Measurements from ENCODE around the gene SIRT2.
"Not testable (repeated sequence)": the region's sequence is repeated elsewhere in the genome, so short reads cannot be mapped to it uniquely, and the experiment has no call there.

The SIRT2 gene

DNA sequence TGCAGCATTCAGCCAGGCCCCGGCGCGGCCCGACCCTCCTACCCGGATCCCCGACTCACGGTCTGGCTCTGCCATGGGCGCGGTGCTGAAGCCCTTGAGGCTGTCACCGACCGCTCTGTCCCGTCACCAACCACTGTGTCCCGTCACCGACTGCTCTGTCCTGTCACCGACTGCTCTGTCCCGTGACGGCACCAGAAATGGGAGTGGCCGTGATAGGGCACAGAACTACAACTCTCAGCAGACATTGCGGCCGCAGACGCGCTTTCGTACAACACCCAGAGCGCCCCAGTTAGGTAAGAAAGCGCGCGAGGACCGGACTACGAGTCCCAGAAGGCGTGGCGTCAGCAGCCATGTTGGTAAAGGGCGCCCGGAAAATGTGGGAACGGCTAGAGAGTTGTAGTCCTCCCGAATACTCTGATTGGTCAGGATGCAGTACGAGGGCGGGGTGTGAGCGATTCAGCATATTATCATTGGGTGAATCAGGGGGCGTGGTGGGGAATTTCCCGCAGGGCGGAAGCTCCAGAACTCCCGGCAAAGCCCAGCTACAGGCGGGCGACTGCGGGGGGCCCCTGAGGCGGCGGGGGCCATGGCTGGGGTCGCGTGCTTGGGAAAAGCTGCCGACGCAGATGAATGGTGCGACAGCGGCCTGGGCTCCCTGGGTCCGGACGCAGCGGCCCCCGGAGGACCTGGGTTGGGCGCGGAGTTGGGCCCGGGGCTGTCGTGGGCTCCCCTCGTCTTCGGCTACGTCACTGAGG is at the start of gene SIRT2, which contains the start of gene NFKBIB:
SIRT2 (minus strand) TSS at position 172 of the 755 bp plus-strand sequence; CDS start at position 75, 97 bp downstream.
NFKBIB (plus strand) TSS at position 523 of the 755 bp plus-strand sequence; CDS start at position 587, 64 bp downstream.
- in situ Hi-C loops (cut with MboI; ENCODE audit: low sequenced_read_pairs) = loop anchor here (25.0 kb wide), 1 partner anchor 487 kb away; the partner anchor contains the start of gene FAM98C

DNA sequence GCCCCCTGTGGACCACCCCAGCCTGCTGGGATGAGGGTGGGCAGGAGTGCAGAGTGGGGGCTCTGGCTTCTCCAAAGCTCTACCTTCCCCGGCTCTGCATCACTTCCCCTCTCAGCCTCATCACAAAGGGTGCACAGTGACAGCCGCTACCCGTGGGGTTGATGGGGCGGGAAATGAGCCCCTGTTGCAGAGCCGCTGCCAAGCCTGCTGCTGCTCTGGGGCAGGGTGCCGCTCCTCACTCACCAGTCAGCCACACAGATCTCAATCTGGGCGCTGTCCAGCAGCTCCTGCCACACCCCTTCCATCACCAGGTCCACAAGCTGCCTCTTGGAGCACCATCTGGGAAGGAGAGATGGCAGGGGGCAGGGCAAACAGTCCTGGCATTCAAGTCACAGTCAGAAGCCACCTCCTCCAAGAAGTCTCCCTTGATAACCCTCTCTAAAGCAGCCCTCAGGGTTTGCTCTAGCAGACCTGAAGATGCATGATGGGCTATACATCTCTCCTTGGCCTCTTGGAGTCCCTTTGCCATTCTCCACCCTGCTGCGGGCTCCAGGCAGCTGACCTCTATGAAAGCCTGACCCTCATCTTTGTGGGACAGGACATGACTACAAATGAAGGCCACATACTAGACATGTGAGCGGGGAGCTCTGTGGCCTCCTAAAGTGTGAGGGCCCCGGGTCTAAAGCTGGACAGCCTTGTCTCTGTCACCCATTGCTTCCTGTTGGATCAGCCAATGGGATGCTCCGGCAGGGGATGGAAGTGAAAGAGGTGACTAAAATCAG is 47.0 kb upstream of the SIRT2 start:
- in situ Hi-C loops (cut with MboI; ENCODE audit: low sequenced_read_pairs) = no loop called here

DNA sequence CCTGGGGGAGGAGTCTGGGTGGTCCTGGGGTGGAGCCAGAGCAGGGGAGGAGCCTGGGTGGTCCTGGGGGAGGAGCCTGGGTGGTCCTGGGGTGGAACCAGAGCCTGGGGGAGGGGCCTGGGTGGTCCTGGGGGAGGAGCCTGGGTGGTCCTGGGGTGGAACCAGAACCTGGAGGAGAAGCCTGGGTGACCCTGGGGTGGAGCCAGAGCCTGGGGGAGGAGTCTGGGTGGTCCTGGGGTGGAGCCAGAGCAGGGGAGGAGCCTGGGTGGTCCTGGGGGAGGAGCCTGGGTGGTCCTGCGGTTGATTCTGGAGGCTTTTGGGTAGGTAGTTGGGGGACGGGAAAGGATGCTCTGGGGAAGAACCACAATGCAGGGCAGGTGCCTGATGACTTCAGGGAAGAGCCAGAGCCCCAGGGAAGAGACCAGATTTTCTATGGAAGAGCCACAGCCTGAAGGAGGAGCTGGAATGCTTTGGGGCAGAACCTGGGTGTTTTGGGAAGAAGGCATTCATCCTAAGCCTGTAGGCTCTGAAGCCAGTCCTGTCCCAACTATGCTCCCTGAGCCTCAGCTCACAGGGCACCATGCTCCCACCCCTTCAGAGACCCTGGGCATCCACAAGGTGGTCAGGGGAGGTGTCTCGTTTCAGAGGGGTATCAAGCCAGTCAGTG is 46.3 kb upstream of the SIRT2 start:
- in situ Hi-C loops (cut with MboI; ENCODE audit: low sequenced_read_pairs) = no loop called here

DNA sequence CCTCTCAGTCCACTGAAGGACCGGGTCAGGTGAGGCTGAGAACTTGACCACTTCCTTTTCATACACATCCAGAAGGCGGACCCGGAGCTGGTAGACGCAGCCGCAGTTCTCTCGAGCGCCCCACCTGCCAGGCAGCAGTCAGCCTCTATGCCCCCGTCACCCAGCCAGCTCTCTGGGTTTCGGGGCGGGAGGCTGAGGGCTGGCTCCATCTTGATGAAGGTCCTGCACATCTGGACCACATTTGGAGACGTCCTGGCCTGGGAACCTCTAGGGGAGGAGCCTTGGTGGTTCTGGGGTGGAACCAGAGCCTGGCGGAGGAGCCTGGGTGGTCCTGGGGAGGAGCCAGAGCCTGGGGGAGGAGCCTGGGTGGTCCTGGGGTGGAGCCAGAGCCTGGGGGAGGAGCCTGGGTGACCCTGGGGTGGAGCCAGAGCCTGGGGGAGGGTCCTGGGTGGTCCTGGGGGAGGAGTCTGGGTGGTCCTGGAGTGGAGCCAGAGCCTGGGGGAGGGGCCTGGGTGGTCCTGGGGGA is 45.6 kb upstream of the SIRT2 start:
- in situ Hi-C loops (cut with MboI; ENCODE audit: low sequenced_read_pairs) = no loop called here

DNA sequence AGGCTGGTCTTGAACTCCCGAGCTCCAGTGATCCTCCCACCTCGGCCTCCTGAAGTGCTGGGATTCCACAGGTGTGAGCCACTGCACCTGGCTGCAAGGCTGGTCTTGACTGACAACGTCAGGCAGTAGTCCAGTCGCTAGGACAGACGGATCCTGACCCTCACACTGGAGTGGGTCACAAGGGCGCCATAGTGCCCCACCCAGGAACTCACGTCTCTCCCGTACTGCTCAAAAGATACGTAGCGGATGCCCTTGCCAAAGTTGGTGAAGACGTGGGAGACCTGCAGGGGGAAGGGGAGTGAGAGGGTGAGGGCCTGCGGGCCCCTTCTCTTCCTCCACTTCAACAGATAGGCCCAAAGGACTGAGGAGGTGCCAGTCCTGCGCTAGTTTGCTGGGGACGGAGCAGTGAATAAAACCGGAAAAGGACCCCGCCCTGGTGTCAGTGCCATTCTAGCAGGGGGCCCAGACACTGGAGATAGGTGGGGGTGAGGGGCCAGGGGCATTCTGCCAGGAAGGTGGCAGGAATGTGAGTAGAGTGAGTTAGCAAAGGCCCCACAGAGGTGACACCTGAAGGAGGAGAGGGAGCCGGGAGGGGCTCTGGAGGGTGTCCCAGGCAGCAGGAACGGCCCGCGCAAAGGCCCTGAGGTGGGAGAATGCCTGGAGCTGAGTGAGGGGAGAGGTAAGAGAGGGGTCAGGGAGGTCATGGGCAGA is 43.2 kb upstream of the SIRT2 start:
- in situ Hi-C loops (cut with MboI; ENCODE audit: low sequenced_read_pairs) = no loop called here

DNA sequence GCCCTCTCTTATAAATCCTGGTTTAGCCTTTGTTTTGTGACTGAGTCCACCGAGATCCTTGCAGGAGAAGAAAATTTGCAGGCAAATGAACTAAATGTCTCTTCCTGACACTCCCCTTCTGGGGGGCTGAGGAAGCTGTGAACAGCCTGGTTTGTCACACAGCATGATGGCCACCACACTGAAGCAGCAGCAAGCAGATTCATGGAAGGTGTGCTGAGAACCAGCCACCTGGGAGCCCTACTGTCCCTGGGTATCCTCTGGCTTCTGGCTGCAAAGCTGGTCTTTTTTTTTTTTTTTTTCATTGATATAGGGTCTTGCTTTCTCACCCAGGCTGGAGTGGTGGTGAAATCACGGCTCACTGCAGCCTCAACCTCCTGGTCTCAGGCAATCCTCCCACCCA is 42.6 kb upstream of the SIRT2 start:
- in situ Hi-C loops (cut with MboI; ENCODE audit: low sequenced_read_pairs) = no loop called here

DNA sequence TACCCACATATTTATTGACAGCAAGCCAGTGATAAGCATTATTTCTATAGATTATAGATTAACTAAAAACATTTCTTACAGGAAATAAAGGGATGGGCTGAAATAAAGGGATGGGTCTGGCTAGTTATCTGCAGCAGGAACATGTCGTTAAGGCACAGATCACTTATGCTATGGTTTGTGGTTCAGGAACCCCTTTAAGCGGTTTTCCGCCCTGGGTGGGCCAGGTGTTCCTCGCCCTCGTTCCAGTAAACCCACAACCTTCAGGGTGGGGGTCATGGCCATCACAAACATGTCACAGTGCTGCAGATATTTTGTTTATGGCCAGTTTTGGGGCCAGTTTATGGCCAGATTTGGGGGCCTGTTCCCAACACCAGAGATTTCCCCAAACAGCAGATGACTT is 42.0 kb upstream of the SIRT2 start:
- in situ Hi-C loops (cut with MboI; ENCODE audit: low sequenced_read_pairs) = not testable (repeated sequence)

DNA sequence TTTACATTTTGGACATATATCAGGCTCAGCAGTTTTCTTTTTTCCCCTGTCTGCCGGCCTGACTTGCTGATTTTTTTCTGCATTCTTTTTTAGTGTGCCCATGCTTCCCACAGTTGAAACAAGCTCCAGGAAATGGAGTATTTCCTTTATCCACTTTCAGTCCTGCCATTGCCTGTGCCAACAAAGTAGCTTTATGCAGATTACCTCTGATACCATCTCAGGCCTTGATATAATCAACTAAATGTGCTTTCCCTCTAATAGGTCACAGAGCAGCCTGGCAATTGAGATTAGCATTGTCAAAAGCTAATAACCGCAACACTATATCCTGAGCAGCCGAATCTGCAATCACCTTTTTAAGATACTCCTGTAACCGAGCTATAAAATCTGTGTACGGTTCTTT is 40.5 kb upstream of the SIRT2 start:
- in situ Hi-C loops (cut with MboI; ENCODE audit: low sequenced_read_pairs) = no loop called here

DNA sequence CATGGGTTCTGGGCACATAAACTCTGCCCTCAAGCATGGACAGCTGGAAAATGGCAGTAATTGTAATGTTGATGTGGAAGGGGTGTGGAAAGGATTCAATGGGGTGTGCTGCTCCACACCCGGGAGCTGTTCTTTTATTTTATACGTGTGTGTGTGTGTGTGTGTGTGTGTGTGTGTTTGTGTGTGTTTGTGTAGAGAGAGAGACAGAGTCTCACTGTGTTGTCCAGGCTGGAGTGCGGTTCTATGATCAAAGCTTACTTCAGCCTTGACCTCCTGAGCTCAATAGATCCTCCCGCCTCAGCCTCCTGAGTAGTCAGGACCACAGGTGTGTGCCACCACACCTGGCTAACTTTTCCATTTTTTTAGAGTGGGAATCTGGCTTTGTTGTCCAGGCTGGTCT is 34.1 kb upstream of the SIRT2 start:
- in situ Hi-C loops (cut with MboI; ENCODE audit: low sequenced_read_pairs) = no loop called here

DNA sequence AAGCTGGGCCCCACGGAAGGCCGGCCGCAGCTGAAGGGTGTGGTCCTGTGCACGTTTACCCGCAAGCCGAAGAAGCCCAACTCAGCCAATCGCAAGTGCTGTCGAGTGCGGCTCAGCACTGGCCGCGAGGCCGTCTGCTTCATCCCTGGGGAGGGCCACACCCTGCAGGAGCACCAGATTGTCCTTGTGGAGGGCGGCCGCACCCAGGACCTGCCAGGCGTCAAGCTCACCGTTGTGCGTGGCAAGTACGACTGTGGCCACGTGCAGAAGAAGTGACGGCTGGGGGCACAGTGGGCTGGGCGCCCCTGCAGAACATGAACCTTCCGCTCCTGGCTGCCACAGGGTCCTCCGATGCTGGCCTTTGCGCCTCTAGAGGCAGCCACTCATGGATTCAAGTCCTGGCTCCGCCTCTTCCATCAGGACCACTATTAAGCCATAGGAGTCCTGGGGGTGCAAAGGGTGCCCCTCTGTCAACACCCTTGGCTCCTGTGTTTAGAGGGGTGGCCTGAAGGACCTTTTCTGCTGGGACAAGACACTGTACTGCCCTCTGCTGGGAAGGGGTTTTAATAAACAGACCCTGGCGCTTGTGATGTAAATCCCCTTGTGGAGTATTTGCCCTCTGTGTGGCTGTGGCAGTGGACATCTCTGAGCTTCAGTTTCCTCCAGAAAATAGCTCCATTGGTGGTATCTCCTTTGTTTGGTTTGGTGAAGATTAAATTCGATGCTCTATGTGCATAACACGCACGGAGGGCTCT is 33.2 kb upstream of the SIRT2 start:
- in situ Hi-C loops (cut with MboI; ENCODE audit: low sequenced_read_pairs) = no loop called here

DNA sequence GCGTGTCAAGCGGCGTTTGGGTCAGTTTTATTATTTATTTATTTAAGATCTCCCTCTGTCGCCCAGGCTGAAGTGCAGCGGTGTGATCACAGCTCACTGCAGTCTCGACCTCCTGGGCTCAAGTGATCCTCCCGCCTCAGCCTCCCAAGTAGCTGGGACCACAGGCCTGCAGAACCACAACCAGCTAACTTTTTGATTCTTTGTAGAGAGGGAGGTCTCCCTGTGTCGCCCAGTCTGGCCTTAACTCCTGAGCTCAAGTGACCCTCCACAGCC is 32.0 kb upstream of the SIRT2 start:
- in situ Hi-C loops (cut with MboI; ENCODE audit: low sequenced_read_pairs) = no loop called here

DNA sequence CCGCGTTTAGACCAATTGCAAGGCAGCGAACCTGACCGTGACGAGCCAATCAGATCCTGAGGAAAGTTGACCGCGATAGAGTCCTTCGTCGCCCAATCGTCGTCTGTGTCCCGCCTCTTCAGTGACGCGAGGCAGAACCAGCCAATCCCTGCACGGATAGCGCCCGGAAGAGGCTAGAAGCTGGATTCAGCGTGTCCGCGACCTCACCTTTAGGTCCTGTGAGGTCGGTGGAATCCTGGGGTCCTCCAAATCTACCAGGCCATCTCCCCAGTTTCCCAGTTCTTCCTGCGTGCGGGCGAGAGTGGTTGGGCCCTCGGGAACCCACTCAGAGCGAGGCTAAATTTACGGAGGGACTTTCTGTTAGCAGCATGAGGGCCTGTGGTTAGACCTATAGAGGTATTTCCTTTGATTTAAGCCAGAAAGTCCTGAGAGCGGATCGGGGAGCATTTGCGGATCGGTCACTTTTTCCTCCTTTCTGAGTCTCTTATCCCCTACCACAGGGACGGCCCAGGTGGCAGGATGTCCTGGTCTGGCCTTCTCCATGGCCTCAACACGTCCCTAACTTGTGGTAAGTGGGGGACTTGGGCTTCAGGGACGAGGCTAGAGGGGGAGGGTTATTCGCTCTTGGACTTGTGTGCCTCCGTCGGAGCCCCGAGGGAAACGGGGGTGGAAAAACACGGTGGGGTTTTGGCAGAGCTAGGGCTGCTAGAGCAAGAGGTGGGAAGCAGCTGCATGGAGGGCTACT is 31.5 kb upstream of the SIRT2 start, which contains the start of gene MRPS12:
MRPS12 (plus strand) TSS at position 169 of the 745 bp plus-strand sequence; CDS start at position 520, 351 bp downstream.
- in situ Hi-C loops (cut with MboI; ENCODE audit: low sequenced_read_pairs) = no loop called here

DNA sequence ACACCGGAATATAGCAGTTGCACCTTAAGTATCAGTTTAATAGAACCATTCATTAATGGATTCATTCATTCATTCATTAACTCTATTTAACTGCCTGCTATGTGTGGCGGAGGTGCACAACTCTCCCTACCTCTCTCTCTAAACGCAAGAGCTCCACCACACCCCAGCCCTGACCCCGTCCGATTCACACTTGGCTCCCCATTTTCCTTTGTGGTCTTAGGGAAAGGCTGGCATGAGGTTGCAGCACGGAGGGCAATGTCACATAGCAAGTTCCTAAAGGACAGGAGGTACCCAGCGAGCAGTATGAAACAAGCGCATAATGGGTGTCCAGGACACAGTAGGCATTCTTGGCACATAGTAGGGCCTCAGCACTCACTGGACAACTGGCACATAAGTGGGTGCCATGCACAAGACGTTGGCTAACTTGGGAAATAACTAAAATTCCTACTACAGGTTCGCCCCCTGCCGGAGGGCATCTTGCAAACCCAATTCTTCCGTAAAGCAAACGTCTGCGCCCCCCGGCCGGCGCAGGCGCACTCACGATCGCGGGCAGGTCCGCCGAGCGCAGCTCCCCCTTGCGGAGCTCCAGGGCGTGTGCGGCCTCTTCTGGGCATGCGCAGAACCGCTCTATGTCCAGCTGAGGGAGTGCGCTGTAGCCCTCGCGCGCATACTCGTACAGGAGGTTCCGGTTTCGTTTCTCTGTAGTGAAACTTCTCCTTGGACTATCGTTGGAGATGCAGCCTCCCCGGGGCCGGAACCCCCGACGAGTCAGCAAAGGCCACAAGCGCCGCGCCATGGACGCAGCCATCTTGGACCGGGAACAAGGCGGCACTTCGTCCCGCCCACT is 30.7 kb upstream of the SIRT2 start, which contains the start of gene SARS2:
SARS2 (minus strand) TSS at position 835 of the 847 bp plus-strand sequence; CDS start at position 808, 27 bp downstream.
- in situ Hi-C loops (cut with MboI; ENCODE audit: low sequenced_read_pairs) = no loop called here

DNA sequence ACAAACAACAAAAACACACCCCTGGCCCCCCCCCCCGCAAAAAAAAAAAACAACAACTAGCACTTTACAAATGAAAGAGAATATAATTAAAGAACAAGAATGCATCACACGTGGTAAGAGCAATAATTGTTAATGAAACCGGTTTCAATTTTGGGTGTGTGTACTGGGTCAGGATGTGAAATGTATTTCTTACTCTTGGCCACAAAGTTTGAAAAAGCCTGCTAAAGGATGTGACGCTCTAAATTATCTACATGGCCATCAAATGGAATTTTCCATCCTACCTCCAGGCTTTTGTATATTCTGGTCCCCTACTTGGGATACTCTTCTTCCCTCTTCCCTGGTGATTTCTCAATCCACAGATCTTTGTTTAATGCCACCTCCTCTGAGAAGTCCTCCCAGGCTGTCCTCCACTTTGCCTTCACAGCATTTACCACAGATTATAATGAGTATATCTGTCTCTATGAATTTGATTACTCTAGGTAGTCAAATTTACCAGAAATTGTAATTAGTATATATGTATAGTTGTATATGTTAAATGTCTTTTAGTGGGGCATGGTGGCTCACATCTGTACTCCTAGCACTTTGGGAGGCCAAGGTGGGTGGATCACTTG is 29.1 kb upstream of the SIRT2 start:
- in situ Hi-C loops (cut with MboI; ENCODE audit: low sequenced_read_pairs) = no loop called here

DNA sequence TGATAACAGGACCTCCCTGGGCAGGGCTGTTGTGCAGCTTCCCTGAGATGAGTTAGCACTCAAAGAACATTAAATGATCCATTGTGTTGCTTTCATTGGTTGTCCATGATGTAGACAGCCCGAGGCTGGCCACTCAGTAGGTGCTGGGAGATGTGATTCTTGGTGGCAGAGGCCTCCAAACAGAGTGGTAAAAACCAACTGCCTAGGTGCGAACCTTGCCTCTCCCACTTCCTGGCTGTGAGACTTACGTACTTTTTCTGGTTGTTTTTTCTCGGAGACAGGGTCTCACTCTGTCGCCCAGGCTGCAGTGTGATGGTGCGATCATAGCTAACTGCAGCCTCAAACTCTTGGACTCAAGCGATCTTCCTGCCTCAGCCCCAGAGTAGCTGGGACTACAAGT is 25.0 kb upstream of the SIRT2 start:
- in situ Hi-C loops (cut with MboI; ENCODE audit: low sequenced_read_pairs) = loop anchor here (25.0 kb wide), 1 partner anchor 512 kb away; the partner anchor contains the start of gene FAM98C

DNA sequence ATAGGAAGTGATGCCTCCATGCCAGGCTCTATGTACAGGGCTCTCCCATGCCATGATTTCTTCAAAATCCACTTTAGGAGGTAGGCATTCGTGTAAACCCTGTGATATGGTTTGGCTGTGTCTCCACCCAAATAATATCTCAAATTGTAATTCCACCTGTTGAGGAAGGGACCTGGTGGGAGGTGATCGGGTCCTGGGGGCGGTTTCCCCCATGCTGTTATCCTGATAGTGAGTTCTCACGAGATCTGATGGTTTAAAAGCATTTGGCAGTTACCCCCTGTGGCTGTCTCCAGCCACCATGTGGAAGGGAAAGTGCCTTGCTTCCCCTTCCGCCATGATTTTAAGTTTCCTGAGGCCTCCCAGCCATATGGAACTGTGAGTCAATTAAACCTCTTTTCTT is 23.1 kb upstream of the SIRT2 start:
- in situ Hi-C loops (cut with MboI; ENCODE audit: low sequenced_read_pairs) = loop anchor here (25.0 kb wide), 1 partner anchor 510 kb away; the partner anchor contains the start of gene FAM98C

DNA sequence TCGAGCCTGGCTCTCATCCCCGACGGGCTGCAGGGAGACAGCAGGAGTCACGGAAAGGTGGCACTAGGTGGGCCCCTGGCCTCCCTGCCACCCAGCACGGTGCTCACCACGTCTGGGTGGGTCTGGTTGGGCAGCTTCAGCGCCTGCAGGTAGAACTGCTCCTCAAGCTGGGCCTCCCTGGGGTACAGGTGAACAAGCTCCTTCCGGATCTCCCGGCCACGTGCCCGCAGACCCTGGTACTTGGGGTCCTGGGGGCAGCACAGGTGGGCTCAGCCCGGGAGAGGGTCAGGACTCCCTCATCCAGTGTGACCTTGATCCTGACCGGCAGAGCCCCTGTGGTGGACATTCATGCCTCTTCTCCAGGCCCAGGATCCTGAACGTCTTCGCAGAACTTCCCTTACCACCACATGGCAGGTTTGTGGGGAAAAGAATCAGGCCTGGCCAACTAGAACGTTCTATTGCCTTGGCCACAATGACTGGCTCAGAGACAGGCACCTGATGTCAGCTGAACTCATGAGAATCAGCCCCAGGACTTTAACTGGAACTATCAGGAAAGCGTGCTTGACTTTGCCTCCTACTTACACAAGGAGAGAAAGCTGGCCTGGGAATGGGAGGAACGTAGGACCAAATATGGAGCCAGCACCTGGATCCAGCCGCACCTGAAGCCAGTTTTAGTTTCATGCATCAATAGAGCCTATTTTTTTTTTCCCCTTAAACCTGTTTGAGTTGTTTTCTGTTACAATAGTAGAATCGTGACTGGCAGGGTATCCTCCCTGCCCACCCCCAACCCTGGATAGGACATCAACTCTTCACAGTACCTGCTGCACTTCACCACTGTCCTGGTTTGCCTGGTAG is 22.2 kb upstream of the SIRT2 start:
- in situ Hi-C loops (cut with MboI; ENCODE audit: low sequenced_read_pairs) = loop anchor here (25.0 kb wide), 1 partner anchor 509 kb away; the partner anchor contains the start of gene FAM98C
